ENCODE data around the gene ZNF710. TPM values are rescaled to one million over a fixed set of nuclear protein-coding genes. Genes with fewer than 3 reads are reported as not detected.
"Not testable (repeated sequence)": the region's sequence is repeated elsewhere in the genome, so short reads cannot be mapped to it uniquely, and the experiment has no call there.

ZNF710 gene
- total RNA-seq, 2 donors from 2014 or later = 3.4 to 5.2 TPM

GRCh38 chr15:90067953-90068606 is 67.0 kb downstream of the ZNF710 start:
- Histone ChIP-seq H3K4me3 (no peak overlapping the region), H3K4me1 (peaks cover 0 to 34% of the 10 kb centered on the region in 2 donors), H3K9me3 (no peaks in the 10 kb centered on the region), H3K27me3 (no peaks in the 10 kb centered on the region), H3K36me3 (peaks cover 11% of the 10 kb centered on the region), H3K27ac (no peak overlapping the region)
- TF ChIP-seq, protein P1, sequence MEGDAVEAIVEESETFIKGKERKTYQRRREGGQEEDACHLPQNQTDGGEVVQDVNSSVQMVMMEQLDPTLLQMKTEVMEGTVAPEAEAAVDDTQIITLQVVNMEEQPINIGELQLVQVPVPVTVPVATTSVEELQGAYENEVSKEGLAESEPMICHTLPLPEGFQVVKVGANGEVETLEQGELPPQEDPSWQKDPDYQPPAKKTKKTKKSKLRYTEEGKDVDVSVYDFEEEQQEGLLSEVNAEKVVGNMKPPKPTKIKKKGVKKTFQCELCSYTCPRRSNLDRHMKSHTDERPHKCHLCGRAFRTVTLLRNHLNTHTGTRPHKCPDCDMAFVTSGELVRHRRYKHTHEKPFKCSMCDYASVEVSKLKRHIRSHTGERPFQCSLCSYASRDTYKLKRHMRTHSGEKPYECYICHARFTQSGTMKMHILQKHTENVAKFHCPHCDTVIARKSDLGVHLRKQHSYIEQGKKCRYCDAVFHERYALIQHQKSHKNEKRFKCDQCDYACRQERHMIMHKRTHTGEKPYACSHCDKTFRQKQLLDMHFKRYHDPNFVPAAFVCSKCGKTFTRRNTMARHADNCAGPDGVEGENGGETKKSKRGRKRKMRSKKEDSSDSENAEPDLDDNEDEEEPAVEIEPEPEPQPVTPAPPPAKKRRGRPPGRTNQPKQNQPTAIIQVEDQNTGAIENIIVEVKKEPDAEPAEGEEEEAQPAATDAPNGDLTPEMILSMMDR (IDR thresholded peaks at IDR 0.05) = no peak
- DNase-seq (ENCODE audit: low spot score) = no peak

DNA sequence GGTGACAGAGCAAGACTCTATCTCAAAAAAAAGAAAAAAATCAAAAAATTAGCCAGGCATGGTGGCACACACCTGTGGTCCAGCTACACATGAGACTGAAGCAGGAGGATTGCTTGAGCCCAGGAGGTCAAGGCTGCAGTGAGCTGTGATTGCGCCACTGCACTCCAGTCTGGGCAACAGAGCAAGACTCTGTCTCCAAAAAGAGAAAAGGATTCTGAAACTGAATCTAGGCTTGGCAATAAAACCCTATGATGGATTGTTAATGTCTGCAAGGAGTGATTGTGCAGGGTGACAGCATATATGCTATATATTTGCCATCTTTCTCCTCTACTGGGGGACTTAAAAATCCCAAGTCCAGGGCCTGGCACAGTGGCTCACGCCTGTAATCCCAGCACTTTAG is 69.5 kb downstream of the ZNF710 start:
- H3K9me3 ChIP-seq; H3K27me3 ChIP-seq; H3K4me3 ChIP-seq; DNase-seq (ENCODE audit: low spot score); H3K27ac ChIP-seq; H3K4me1 ChIP-seq: not testable (repeated sequence)
- peaks cover 16% of the 10 kb centered on the region for H3K36me3 ChIP-seq

DNA sequence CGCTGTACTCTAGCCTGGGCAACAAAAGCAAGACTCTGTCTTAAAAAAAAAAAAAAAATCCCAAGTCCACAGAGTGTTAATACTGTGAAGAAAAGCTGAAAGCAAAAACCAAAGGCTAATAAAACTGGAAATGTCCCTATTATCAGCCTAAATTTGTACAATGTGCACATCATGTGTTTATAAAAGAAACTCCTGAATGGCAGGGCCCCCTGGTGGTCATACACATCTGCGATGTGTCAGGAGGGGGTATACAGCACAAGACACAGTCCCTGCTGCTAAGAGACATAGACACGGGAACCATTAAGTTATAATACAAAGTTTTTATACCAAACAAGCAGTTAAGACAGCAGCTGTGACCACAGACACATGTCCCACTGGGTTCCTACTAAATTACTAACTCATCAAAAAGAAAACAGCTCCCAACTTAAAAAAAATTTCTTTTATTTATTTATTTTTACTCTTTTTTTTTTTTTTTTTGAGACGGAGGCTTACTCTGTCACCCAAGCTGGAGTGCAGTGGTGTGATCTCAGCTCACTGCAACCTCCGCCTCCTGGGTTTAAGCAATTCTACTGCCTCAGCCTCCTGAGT is 70.2 kb downstream of the ZNF710 start:
- H3K27me3 ChIP-seq = no peaks in the 10 kb centered on the region
- H3K4me1 ChIP-seq = peaks cover 0 to 9% of the 10 kb centered on the region in 2 donors
- no peak overlapping the region for H3K27ac ChIP-seq
- no peaks in the 10 kb centered on the region for H3K9me3 ChIP-seq
- TF ChIP-seq, protein P1 (IDR thresholded peaks at IDR 0.05) = peak; percentile 60 to 85
- peak; percentile 87 for DNase-seq (ENCODE audit: low spot score)
- H3K4me3 ChIP-seq = no peak overlapping the region
- peaks cover 21% of the 10 kb centered on the region for H3K36me3 ChIP-seq

DNA sequence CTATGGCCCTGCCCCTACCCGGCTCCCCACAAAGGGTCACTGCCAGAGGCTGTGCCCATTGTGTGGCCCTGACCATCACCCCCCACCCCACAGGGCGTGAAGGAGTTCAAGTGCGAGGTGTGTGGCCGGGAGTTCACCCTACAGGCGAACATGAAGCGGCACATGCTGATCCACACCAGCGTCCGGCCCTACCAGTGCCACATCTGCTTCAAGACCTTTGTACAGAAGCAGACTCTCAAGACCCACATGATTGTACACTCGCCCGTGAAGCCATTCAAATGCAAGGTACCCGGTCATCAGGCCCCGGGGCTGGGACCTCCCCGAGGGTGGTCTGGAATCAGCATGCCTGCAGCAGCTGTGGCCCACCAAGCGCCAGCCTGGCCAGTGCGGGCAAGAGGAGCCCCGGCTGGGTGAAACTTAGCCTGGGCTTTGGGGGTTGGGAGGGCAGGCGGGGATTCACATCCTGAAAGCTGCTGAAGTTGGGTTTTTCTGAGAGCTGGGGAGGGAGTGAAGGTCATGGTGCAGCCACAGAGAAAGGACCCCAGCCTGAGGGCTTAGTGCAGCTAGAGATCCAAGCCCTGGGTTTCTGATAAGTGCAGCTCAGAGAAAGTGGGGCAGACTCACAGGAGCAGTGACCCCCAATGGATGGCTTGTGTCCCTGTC is 72.0 kb downstream of the ZNF710 start:
- no peak overlapping the region for H3K27ac ChIP-seq
- peaks cover 15% of the 10 kb centered on the region for H3K36me3 ChIP-seq
- H3K27me3 ChIP-seq = no peaks in the 10 kb centered on the region
- TF ChIP-seq, protein P1 (IDR thresholded peaks at IDR 0.05) = no peak
- no peak overlapping the region for H3K4me3 ChIP-seq
- no peak for DNase-seq (ENCODE audit: low spot score)
- peaks cover 0 to 9% of the 10 kb centered on the region in 2 donors for H3K4me1 ChIP-seq
- H3K9me3 ChIP-seq = no peaks in the 10 kb centered on the region

DNA sequence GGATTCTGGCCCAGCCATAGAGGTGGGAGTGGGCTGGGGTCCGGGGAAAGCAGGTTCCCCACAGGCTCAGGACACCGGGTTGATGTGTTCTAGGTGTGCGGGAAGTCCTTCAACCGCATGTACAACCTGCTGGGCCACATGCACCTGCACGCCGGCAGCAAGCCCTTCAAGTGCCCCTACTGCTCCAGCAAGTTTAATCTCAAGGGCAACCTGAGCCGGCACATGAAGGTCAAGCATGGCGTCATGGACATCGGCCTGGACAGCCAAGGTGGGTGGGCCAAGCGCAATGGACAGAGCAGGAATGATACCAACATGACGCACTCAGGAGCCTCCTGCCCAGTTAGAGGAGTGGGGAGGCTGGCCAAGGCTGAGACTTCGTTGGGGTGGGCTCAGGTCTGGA is 72.9 kb downstream of the ZNF710 start:
- no peaks in the 10 kb centered on the region for H3K9me3 ChIP-seq
- TF ChIP-seq, protein P1 (IDR thresholded peaks at IDR 0.05) = no peak
- no peaks in the 10 kb centered on the region for H3K27me3 ChIP-seq
- H3K27ac ChIP-seq = no peak overlapping the region
- no peak for DNase-seq (ENCODE audit: low spot score)
- peaks cover 11% of the 10 kb centered on the region for H3K36me3 ChIP-seq
- H3K4me1 ChIP-seq = peaks cover 0 to 9% of the 10 kb centered on the region in 2 donors
- no peak overlapping the region for H3K4me3 ChIP-seq

GRCh38 chr15:90074916-90075315 is 73.8 kb downstream of the ZNF710 start:
- H3K36me3 ChIP-seq = peaks cover 14% of the 10 kb centered on the region
- H3K9me3 ChIP-seq = no peaks in the 10 kb centered on the region
- H3K4me3 ChIP-seq = no peak overlapping the region
- TF ChIP-seq, protein P1 (IDR thresholded peaks at IDR 0.05) = no peak
- peak overlapping the region in 1 of 2 donors; percentile 23 for H3K27ac ChIP-seq
- no peaks in the 10 kb centered on the region for H3K27me3 ChIP-seq
- DNase-seq (ENCODE audit: low spot score) = no peak
- H3K4me1 ChIP-seq = peaks cover 0 to 9% of the 10 kb centered on the region in 2 donors
